Lung (tissue), 12 donors: ENCODE measurements around the gene SLC26A9. TPM values are rescaled to one million over a fixed set of nuclear protein-coding genes. Genes with fewer than 3 reads are reported as not detected.
A peak's percentile ranks its signal among the peaks of the same experiment; 100 is the strongest.

ENCODE experiments used
- ATAC-seq: fragments of 200-7000 bp; cut with Tn5 transposase; one replicate; pipeline ENCODE4 v1.9.1; 2020; ENCODE audit warnings: moderate number of reproducible peaks; ENCODE audit not compliant: insufficient read depth, low FRiP score
- DNase-seq, 3 donors: peaks; one replicate each; pipeline ENCODE4 v3.0.0-alpha.2; 2013 to 2017
- H3K27ac ChIP-seq, 2 donors: one replicate each; pipeline ENCODE4 v1.5.1; 2013; ENCODE audit warnings: mild to moderate bottlenecking in 2 of 2, moderate library complexity in 2 of 2, control low read depth in 1 of 2, inconsistent platforms in 1 of 2, low read depth in 1 of 2, low read length in 1 of 2
- H3K27me3 ChIP-seq, 3 donors: one replicate each; pipeline ENCODE4 v1.5.1; 2013; ENCODE audit warnings: low read length in 2 of 3; ENCODE audit not compliant: control insufficient read depth in 3 of 3, insufficient read depth in 3 of 3
- H3K36me3 ChIP-seq, 4 donors: one replicate each; pipeline ENCODE4 v1.5.1; 2013; ENCODE audit warnings: low read length in 4 of 4, mild to moderate bottlenecking in 1 of 4, moderate library complexity in 1 of 4; ENCODE audit not compliant: control insufficient read depth in 4 of 4, insufficient read depth in 4 of 4
- H3K4me1 ChIP-seq, 5 donors: one replicate each; pipeline ENCODE4 v1.5.1; 2013; ENCODE audit warnings: low read length in 5 of 5, mild to moderate bottlenecking in 2 of 5, moderate library complexity in 1 of 5; ENCODE audit not compliant: control insufficient read depth in 5 of 5, insufficient read depth in 5 of 5
- H3K4me3 ChIP-seq: one replicate; pipeline ENCODE4 v1.5.1; 2013; ENCODE audit warnings: mild to moderate bottlenecking, control low read depth, moderate library complexity
- H3K9ac ChIP-seq, 2 donors: one replicate each; pipeline ENCODE4 v1.5.1; 2013; ENCODE audit warnings: low read length in 2 of 2, control low read depth in 1 of 2; ENCODE audit not compliant: insufficient read depth in 1 of 2
- H3K9me3 ChIP-seq, 4 donors: one replicate each; pipeline ENCODE4 v1.5.1; 2013; ENCODE audit warnings: low read length in 3 of 4, mild to moderate bottlenecking in 1 of 4, moderate library complexity in 1 of 4; ENCODE audit not compliant: control insufficient read depth in 4 of 4, insufficient read depth in 3 of 4
- WGBS, 2 donors: extraction: QIAGEN DNeasy Blood & Tissue Kit; methylation state at CpG; one replicate each; pipeline ENCODE4 v1.1.7; 2013; 5-methylcytosine and 5-hydroxymethylcytosine counted together
- polyA plus RNA-seq, 2 donors: library from polyadenylated mRNA; stranded (reverse); fragments of 200-250 nt; gene quantifications; one replicate each; pipeline ENCODE4 v1.2.1, GENCODE V29; 2013
- total RNA-seq, 2 donors: library from RNA; depleted of rRNA in 1 of 2; stranded (reverse); fragments of >200 nt in 1 of 2; gene quantifications; one replicate each; pipeline ENCODE4 v1.2.1, GENCODE V29; 2014 to 2021
- TF ChIP-seq, protein P1 (sequence below): IDR thresholded peaks from 2 replicates; pipeline ENCODE4 v1.5.1; 2012; ENCODE audit warnings: mild to moderate bottlenecking; ENCODE audit errors: control extremely low read depth, extremely low read depth
- donor health status: control.
- donor health status: control.
- donor health status: Bipolar disorder and iron deficiency.
- donor health status: healthy.
- donor health status: DM: yes; HTN: yes; CAD: no.

Gene SLC26A9
- total and polyA plus RNA-seq, 4 donors: 0.14 to 30.3 (median 15.8) TPM

DNA sequence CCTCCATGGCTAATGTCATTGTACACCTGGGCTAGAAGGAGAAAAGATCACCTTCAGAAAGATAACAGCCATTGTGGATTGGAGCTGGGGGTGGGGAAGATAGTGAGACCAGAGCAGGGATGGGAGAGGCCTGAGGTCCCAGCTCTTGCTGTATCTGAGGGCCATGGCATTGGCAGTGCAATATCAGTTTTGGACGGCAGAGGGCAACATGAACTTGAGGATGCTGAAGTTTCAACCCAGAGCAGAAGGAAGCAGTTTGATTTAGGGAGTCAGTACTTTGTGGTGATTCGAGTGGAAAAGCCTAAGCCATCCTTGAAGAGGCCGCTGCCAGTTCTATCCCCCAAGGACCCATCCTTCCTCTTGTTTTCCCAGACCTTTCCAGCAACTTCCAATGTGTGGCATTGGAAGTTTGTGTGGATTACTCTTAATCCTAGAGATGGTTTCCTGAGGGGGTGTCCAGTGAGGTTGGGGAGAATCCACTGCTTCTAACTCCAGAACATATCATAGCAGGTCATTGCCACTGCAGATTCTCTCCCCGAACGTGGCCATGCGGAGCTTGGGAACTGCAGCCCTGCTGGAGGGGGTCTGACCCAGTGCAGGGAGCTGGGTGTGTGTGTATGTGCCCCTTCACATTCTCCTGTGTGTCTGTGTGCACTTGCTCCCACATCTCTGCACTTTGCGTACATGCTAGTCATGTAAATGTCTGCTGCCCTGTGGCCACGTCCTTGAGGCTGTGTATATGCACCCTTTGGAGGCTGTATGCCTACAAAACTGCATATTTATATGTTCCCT lies 24.1 kb downstream of the SLC26A9 start:
- no peak overlapping the region for H3K9ac ChIP-seq
- H3K27ac ChIP-seq: peak overlapping the region; percentile 37 to 78
- H3K9me3 ChIP-seq: no peaks in the 10 kb centered on the region
- peaks cover 4 to 27% (median 18%) of the 10 kb centered on the region in 5 donors for H3K4me1 ChIP-seq
- ATAC-seq (peak; percentile 66), DNase-seq (peak; percentile 78 to 87 (median 80))
- no peaks in the 10 kb centered on the region for H3K36me3 ChIP-seq
- TF ChIP-seq, protein P1, sequence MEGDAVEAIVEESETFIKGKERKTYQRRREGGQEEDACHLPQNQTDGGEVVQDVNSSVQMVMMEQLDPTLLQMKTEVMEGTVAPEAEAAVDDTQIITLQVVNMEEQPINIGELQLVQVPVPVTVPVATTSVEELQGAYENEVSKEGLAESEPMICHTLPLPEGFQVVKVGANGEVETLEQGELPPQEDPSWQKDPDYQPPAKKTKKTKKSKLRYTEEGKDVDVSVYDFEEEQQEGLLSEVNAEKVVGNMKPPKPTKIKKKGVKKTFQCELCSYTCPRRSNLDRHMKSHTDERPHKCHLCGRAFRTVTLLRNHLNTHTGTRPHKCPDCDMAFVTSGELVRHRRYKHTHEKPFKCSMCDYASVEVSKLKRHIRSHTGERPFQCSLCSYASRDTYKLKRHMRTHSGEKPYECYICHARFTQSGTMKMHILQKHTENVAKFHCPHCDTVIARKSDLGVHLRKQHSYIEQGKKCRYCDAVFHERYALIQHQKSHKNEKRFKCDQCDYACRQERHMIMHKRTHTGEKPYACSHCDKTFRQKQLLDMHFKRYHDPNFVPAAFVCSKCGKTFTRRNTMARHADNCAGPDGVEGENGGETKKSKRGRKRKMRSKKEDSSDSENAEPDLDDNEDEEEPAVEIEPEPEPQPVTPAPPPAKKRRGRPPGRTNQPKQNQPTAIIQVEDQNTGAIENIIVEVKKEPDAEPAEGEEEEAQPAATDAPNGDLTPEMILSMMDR: peak; percentile 91
- no peaks in the 10 kb centered on the region for H3K27me3 ChIP-seq
- no peak overlapping the region for H3K4me3 ChIP-seq
- WGBS, 2 donors: 46 to 58% methylated on average over 8 of the region's 8 CpGs

DNA sequence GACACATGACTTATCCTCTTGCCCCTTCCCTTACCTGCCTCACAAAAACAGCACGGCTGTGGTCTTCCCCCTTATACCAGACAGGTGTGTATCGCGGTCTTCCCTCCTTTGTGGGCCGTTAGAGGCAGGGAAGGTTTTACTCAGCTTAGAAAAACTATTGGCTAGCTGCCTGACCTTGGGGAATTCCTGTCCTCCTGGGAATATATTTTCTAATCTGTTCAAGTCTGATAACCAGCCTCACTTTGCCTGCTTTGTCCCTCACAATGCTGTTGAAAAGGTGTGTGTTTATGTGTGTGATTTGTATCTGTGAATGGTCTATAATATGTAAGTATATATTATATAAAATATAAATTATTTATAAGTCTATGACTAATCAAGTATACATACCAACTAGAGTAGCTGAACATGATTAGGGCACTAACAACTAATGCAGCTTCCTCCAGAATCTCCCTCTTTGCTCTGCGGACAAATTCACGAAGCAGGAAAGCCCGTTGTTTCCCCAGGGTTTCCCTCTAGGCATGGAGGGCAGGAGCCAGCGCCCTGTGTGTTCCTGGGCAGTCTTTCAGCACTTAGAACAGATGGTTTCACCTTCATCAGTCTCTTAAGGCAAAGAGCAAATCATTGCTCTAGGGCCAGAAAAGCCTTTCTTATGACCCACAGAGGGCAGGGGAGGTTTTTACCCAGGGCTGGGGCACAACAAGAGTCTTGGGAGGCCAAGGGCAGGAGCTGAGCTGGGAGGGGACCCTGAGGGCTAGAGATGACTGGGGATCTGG lies 25.6 kb downstream of the SLC26A9 start:
- peak in 1 of 3 donors; percentile 2 for DNase-seq
- Histone ChIP-seq H3K27me3 (no peaks in the 10 kb centered on the region), H3K27ac (peak overlapping the region in 1 of 2 donors; percentile 96), H3K36me3 (no peaks in the 10 kb centered on the region), H3K9me3 (no peaks in the 10 kb centered on the region), H3K4me1 (peaks cover 6 to 39% (median 23%) of the 10 kb centered on the region in 5 donors), H3K4me3 (no peak overlapping the region), H3K9ac (no peak overlapping the region)
- no peak for ATAC-seq
- TF ChIP-seq, protein P1: no peak
- 68 to 69% methylated on average over 8 of the region's 8 CpGs for WGBS, 2 donors

DNA sequence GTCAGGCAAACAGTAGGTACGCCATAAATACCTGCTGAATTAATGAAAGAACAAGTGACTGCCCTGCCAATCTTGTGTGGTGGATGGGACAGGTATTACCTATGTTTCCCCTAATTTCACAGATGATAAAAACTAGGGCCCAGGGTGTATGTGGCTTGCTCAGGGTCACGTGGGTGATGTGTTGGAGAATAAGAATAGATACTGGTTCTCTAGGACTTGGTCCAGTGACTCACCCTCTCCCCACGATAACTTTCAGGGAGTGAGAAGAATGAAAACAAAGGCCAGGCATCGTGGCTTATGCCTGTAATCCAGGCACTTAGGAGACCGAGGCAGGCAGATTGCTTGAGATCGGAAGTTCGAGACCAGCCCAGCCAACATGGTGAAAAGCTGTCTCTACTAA lies 26.7 kb downstream of the SLC26A9 start:
- Histone ChIP-seq H3K27me3 (no peaks in the 10 kb centered on the region), H3K36me3 (no peaks in the 10 kb centered on the region), H3K4me1 (peaks cover 6 to 39% (median 23%) of the 10 kb centered on the region in 5 donors), H3K9me3 (no peaks in the 10 kb centered on the region), H3K27ac (peak overlapping the region in 1 of 2 donors; percentile 96), H3K4me3 (no peak overlapping the region), H3K9ac (no peak overlapping the region)
- 85 to 95% methylated on average over 7 of the region's 7 CpGs for WGBS, 2 donors
- ATAC-seq (no peak), DNase-seq (peak in 1 of 3 donors; percentile 7)
- TF ChIP-seq, protein P1: no peak
